ENCODE measurements around the gene CAB39L. TPM values are rescaled to one million over a fixed set of nuclear protein-coding genes. Genes with fewer than 3 reads are reported as not detected.

CAB39L gene
- total RNA-seq: 13.9 and 16.4 TPM in 2 replicates

DNA sequence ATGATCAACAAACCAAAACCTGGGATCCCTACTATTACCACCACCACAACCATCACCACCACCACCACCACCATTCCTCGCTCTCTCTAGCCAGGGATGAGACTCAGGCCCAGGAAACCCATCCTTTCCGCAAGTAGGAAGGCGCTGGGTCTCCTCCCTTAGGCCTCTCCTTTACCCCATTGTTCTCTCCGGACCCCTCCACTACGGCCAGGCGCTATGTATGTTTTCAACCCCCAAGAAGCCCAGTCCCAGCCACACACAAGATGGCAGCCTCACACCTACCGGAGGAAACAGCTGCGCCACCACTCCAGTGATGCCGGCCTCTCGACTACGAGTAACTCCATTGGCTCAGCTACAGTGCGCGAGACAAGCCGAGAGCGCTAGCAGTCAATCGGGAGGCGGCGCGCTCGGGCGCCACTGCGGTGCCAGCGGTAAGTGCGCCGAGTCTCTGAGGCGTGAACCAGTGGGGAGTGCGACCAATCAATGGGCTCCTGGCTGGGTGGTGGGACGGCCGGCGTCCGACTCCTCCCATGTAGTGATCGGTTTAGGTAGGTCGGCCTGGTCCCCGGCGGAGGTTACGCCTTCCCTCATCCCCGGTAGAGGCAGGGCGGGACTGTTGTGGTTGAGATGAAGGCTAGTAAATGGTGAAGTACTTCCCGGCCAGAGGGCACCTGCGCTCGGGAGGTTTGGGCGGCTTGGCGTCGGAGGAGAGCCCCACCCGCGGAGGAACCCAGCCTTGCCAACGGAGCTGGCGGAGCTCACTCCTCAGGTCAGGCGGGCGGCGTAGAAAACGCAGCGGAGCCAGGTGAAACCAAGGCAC, at the start of gene CAB39L, which contains the start of gene SETDB2:
CAB39L (minus strand) TSS at position 361 of the 820 bp plus-strand sequence. CDS start 61,154 bp downstream, outside the sequence.
SETDB2 (plus strand) TSS at position 571 of the 820 bp plus-strand sequence. CDS start 7,620 bp downstream, outside the sequence.

Other genes starting within 250 kb of the CAB39L start
- gene MLNR, start 223.7 kb downstream of the CAB39L start, total RNA-seq: not detected in 2 replicates
- gene CDADC1, start 196.1 kb downstream of the CAB39L start, total RNA-seq: 3.7 and 5.5 TPM in 2 replicates
- 6.7 and 9.5 TPM in 2 replicates for gene SETDB2, start 210 bp upstream of the CAB39L start, total RNA-seq
- gene PHF11, start 51.9 kb upstream of the CAB39L start, total RNA-seq: 23.9 and 27.7 TPM in 2 replicates
- 16.8 and 18.3 TPM in 2 replicates for gene RCBTB1, start 141.5 kb upstream of the CAB39L start, total RNA-seq
- not detected in 2 replicates for gene ARL11, start 184.4 kb upstream of the CAB39L start, total RNA-seq
- gene EBPL, start 247.4 kb upstream of the CAB39L start, total RNA-seq: 39.2 and 50.5 TPM in 2 replicates

All from aortic smooth muscle cell (primary cell).